ENCODE results near the gene PDCD2L. TPM values are rescaled to one million over a fixed set of nuclear protein-coding genes. Genes with fewer than 3 reads are reported as not detected.
A peak's percentile ranks its signal among the peaks of the same experiment; 100 is the strongest.

Gene PDCD2L
- total and polyA plus RNA-seq, 9 of the 15 experiments (the other 6 are each of a cell fraction or from before 2014, with no cell fraction given) = 12.1 to 68.5 (median 56.3) TPM

DNA sequence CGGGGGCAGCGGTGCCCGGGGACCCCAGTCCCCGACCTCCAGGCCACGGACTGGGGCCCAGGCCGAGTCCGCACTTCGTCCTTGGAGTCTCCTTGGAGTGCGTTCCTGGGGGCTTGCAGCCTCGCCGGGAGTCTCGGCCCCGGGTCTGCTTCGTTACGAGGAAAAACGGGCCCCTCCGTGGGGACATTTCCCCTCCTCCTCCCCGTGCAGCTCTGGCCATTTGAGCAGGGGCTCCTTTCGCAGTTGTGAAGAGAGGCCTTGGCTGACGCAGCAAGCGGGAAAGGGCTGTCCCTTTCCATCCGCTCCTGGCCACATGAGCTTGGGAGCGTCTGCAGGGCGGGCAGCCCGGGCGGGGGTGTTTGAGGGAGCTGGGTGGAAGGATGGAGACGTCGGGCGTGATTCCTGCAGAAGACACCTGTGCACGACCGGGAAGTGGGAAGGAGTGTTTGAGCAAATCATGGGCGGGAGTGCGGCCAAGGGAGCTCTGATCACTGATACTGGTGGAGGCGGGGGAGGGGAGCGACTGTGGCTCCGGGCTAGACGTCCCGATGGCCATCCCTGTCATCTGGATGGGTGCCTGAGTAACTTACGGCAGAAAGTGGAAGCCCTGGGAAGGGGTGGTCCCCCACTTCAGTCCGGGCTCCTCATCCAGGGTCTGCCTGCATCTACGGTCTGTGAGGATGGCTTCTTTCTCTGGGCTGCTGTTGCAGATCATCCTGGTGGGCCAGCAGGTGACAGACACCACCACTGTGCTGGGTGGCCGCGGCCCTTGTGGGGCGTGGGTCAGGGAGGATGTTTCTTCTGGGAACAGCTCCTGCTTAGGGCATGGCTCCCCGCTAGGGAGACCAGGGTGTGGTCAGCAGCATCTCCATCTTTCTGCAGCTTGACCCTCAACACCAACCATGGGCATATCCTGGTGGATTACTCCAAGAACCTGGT is 38.5 kb upstream of the PDCD2L start (continued):
- TF ChIP-seq EP400 (IDR thresholded peaks at IDR 0.05) (no peak; the same call in 1 of the 2 replicates), ESRRA (IDR thresholded peaks at IDR 0.05; ENCODE audit: borderline replicate concordance, low read depth) (peak; percentile 88; the same call in 1 of the 2 replicates), BRCA1 (IDR thresholded peaks at IDR 0.05) (no peak), BRCA1 (CRISPR knock-in tag; IDR thresholded peaks at IDR 0.05) (0 out of 2 replicates have a peak, but pooled peaks have one; percentile 47), BHLHE40 (IDR thresholded peaks at IDR 0.05; ENCODE audit: low read length) (no peak), ZNF224 (CRISPR knock-in tag; IDR thresholded peaks at IDR 0.05) (0 out of 2 replicates have a peak, but pooled peaks have one; percentile 45), MCM2 (IDR thresholded peaks at IDR 0.05; ENCODE audit: low read depth) (no peak), BRD9 (IDR thresholded peaks at IDR 0.05; ENCODE audit: low read depth, partially characterized antibody) (no peak), ETV5 (CRISPR knock-in tag; IDR thresholded peaks at IDR 0.05; ENCODE audit: low read depth) (0 out of 2 replicates have a peak, but pooled peaks have one; percentile 21), RCOR1 (IDR thresholded peaks at IDR 0.05; ENCODE audit: borderline replicate concordance in 1 of 2, low read depth in 2 of 2, low read length in 2 of 2) (peak in 1 of 2 experiments; percentile 57; a peak in 1 of 4 replicates), FOXM1 (IDR thresholded peaks at IDR 0.05; ENCODE audit: low read depth) (no peak), FOXM1 (CRISPR knock-in tag; IDR thresholded peaks at IDR 0.05; ENCODE audit: low read depth) (no peak)
- TF ChIP-seq, protein P1, sequence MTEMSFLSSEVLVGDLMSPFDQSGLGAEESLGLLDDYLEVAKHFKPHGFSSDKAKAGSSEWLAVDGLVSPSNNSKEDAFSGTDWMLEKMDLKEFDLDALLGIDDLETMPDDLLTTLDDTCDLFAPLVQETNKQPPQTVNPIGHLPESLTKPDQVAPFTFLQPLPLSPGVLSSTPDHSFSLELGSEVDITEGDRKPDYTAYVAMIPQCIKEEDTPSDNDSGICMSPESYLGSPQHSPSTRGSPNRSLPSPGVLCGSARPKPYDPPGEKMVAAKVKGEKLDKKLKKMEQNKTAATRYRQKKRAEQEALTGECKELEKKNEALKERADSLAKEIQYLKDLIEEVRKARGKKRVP (CRISPR knock-in tag; IDR thresholded peaks at IDR 0.05) = no peak
- TF ChIP-seq, protein P2, sequence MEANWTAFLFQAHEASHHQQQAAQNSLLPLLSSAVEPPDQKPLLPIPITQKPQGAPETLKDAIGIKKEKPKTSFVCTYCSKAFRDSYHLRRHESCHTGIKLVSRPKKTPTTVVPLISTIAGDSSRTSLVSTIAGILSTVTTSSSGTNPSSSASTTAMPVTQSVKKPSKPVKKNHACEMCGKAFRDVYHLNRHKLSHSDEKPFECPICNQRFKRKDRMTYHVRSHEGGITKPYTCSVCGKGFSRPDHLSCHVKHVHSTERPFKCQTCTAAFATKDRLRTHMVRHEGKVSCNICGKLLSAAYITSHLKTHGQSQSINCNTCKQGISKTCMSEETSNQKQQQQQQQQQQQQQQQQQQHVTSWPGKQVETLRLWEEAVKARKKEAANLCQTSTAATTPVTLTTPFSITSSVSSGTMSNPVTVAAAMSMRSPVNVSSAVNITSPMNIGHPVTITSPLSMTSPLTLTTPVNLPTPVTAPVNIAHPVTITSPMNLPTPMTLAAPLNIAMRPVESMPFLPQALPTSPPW (CRISPR knock-in tag; IDR thresholded peaks at IDR 0.05) = peak; percentile 49
- TF ChIP-seq, protein P3, sequence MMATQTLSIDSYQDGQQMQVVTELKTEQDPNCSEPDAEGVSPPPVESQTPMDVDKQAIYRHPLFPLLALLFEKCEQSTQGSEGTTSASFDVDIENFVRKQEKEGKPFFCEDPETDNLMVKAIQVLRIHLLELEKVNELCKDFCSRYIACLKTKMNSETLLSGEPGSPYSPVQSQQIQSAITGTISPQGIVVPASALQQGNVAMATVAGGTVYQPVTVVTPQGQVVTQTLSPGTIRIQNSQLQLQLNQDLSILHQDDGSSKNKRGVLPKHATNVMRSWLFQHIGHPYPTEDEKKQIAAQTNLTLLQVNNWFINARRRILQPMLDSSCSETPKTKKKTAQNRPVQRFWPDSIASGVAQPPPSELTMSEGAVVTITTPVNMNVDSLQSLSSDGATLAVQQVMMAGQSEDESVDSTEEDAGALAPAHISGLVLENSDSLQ (IDR thresholded peaks at IDR 0.05) = no peak
- TF ChIP-seq, protein P4, sequence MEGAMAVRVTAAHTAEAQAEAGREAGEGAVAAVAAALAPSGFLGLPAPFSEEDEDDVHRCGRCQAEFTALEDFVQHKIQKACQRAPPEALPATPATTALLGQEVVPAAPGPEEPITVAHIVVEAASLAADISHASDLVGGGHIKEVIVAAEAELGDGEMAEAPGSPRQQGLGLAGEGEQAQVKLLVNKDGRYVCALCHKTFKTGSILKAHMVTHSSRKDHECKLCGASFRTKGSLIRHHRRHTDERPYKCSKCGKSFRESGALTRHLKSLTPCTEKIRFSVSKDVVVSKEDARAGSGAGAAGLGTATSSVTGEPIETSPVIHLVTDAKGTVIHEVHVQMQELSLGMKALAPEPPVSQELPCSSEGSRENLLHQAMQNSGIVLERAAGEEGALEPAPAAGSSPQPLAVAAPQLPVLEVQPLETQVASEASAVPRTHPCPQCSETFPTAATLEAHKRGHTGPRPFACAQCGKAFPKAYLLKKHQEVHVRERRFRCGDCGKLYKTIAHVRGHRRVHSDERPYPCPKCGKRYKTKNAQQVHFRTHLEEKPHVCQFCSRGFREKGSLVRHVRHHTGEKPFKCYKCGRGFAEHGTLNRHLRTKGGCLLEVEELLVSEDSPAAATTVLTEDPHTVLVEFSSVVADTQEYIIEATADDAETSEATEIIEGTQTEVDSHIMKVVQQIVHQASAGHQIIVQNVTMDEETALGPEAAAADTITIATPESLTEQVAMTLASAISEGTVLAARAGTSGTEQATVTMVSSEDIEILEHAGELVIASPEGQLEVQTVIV (CRISPR knock-in tag; IDR thresholded peaks at IDR 0.05; ENCODE audit: borderline replicate concordance) = no peak

All from K562 (cell line).